ENCODE results near the gene ZCCHC9.
"Not testable (repeated sequence)": the region's sequence is repeated elsewhere in the genome, so short reads cannot be mapped to it uniquely, and the experiment has no call there.

ZCCHC9 gene

GRCh38 chr5:81305785-81306184 is 4.4 kb downstream of the ZCCHC9 start:
- in situ Hi-C loops (cut with HindIII; ENCODE audit: low sequenced_read_pairs), result no loop called here

GRCh38 chr5:81308836-81309235 is 7.4 kb downstream of the ZCCHC9 start:
- in situ Hi-C loops (cut with HindIII; ENCODE audit: low sequenced_read_pairs), result no loop called here

- in situ Hi-C loops (cut with HindIII; ENCODE audit: low sequenced_read_pairs), result no loop called here
These were observed 9.1 kb downstream of the ZCCHC9 start for GRCh38 chr5:81310402-81311063.

GRCh38 chr5:81313278-81313677 is 11.9 kb downstream of the ZCCHC9 start:
- in situ Hi-C loops (cut with HindIII; ENCODE audit: low sequenced_read_pairs), result no loop called here

- in situ Hi-C loops (cut with HindIII; ENCODE audit: low sequenced_read_pairs), result no loop called here
These were observed 12.3 kb downstream of the ZCCHC9 start for GRCh38 chr5:81313686-81314085.

- in situ Hi-C loops (cut with HindIII; ENCODE audit: low sequenced_read_pairs), result no loop called here
These were observed 13.2 kb downstream of the ZCCHC9 start for GRCh38 chr5:81314581-81314980.

GRCh38 chr5:81315336-81315735 is 13.9 kb downstream of the ZCCHC9 start:
- in situ Hi-C loops (cut with HindIII; ENCODE audit: low sequenced_read_pairs), result no loop called here

- in situ Hi-C loops (cut with HindIII; ENCODE audit: low sequenced_read_pairs), result no loop called here
These were observed 14.4 kb downstream of the ZCCHC9 start for GRCh38 chr5:81315830-81316229.

- in situ Hi-C loops (cut with HindIII; ENCODE audit: low sequenced_read_pairs), result no loop called here
These were observed 15.2 kb downstream of the ZCCHC9 start for GRCh38 chr5:81316571-81316970.

- in situ Hi-C loops (cut with HindIII; ENCODE audit: low sequenced_read_pairs), result no loop called here
These were observed 16.1 kb downstream of the ZCCHC9 start for GRCh38 chr5:81317536-81317935.

GRCh38 chr5:81326554-81326953 is 25.2 kb downstream of the ZCCHC9 start:
- in situ Hi-C loops (cut with HindIII; ENCODE audit: low sequenced_read_pairs), result loop anchor here (5.0 kb wide), 1 partner anchor 41 kb away; no protein-coding TSS in a partner anchor

- in situ Hi-C loops (cut with HindIII; ENCODE audit: low sequenced_read_pairs), result no loop called here
These were observed 33.1 kb downstream of the ZCCHC9 start for GRCh38 chr5:81334304-81335061.

- in situ Hi-C loops (cut with HindIII; ENCODE audit: low sequenced_read_pairs), result no loop called here
These were observed 34.6 kb downstream of the ZCCHC9 start for GRCh38 chr5:81335946-81336345.

GRCh38 chr5:81336556-81336955 is 35.2 kb downstream of the ZCCHC9 start:
- in situ Hi-C loops (cut with HindIII; ENCODE audit: low sequenced_read_pairs), result no loop called here

GRCh38 chr5:81337803-81338202 is 36.4 kb downstream of the ZCCHC9 start:
- in situ Hi-C loops (cut with HindIII; ENCODE audit: low sequenced_read_pairs), result no loop called here

- in situ Hi-C loops (cut with HindIII; ENCODE audit: low sequenced_read_pairs), result not testable (repeated sequence)
These were observed 36.8 kb downstream of the ZCCHC9 start for GRCh38 chr5:81338213-81338612.

GRCh38 chr5:81344736-81345135 is 43.3 kb downstream of the ZCCHC9 start:
- in situ Hi-C loops (cut with HindIII; ENCODE audit: low sequenced_read_pairs), result no loop called here

GRCh38 chr5:81345411-81346003 is 44.1 kb downstream of the ZCCHC9 start:
- in situ Hi-C loops (cut with HindIII; ENCODE audit: low sequenced_read_pairs), result no loop called here

GRCh38 chr5:81349161-81349560 is 47.8 kb downstream of the ZCCHC9 start:
- in situ Hi-C loops (cut with HindIII; ENCODE audit: low sequenced_read_pairs), result no loop called here

GRCh38 chr5:81350507-81350906 is 49.1 kb downstream of the ZCCHC9 start:
- in situ Hi-C loops (cut with HindIII; ENCODE audit: low sequenced_read_pairs), result no loop called here

- in situ Hi-C loops (cut with HindIII; ENCODE audit: low sequenced_read_pairs), result no loop called here
These were observed 51.8 kb downstream of the ZCCHC9 start for GRCh38 chr5:81353189-81353588.

- in situ Hi-C loops (cut with HindIII; ENCODE audit: low sequenced_read_pairs), result no loop called here
These were observed 52.7 kb downstream of the ZCCHC9 start for GRCh38 chr5:81354093-81354492.
